ENCODE data around the gene ANKRD37.

ANKRD37 gene

GRCh38 chr4:185399466-185399865 lies 2.8 kb downstream of the ANKRD37 start:
- H4K20me1 ChIP-seq (ENCODE audit: insufficient read depth, low read length, poor library complexity, severe bottlenecking) = peaks cover 2% of the 10 kb centered on the region
- H3K9me2 ChIP-seq (replicated peaks; ENCODE audit: low read depth, low read length) = no peaks in the 10 kb centered on the region
- H3K4me2 ChIP-seq (ENCODE audit: low read depth, low read length, poor library complexity, severe bottlenecking) = peak overlapping the region; percentile 90
- H3K4me3 ChIP-seq (ENCODE audit: low read length, poor library complexity, severe bottlenecking) = peak overlapping the region; percentile 78
- peaks cover 28% of the 10 kb centered on the region for H3K4me1 ChIP-seq (ENCODE audit: insufficient read depth, low read length, poor library complexity, severe bottlenecking)
- peaks cover 24% of the 10 kb centered on the region for H3K79me2 ChIP-seq (ENCODE audit: insufficient read depth, low read length)
- H3K36me3 ChIP-seq (ENCODE audit: insufficient read depth, low read length) = peaks cover 3% of the 10 kb centered on the region; the same call in 1 of the 2 replicates
- no peak overlapping the region for H2AFZ ChIP-seq (ENCODE audit: low read length)
- H3F3A ChIP-seq (ENCODE audit: low read depth) = no peaks in the 10 kb centered on the region
- H3K9me3 ChIP-seq (ENCODE audit: insufficient read depth, low read depth, low read length) = no peaks in the 10 kb centered on the region
- no peaks in the 10 kb centered on the region for H3K27me3 ChIP-seq (ENCODE audit: insufficient read depth, low read length, poor library complexity, severe bottlenecking)
- no peak overlapping the region for H3K9ac ChIP-seq (ENCODE audit: low read depth, low read length, poor library complexity, severe bottlenecking)
- no peak for TF ChIP-seq EZH2phosphoT487 (IDR thresholded peaks at IDR 0.05; ENCODE audit: borderline replicate concordance)
- TF ChIP-seq, protein P1, sequence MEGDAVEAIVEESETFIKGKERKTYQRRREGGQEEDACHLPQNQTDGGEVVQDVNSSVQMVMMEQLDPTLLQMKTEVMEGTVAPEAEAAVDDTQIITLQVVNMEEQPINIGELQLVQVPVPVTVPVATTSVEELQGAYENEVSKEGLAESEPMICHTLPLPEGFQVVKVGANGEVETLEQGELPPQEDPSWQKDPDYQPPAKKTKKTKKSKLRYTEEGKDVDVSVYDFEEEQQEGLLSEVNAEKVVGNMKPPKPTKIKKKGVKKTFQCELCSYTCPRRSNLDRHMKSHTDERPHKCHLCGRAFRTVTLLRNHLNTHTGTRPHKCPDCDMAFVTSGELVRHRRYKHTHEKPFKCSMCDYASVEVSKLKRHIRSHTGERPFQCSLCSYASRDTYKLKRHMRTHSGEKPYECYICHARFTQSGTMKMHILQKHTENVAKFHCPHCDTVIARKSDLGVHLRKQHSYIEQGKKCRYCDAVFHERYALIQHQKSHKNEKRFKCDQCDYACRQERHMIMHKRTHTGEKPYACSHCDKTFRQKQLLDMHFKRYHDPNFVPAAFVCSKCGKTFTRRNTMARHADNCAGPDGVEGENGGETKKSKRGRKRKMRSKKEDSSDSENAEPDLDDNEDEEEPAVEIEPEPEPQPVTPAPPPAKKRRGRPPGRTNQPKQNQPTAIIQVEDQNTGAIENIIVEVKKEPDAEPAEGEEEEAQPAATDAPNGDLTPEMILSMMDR (conservative IDR thresholded peaks at IDR 0.05; ENCODE audit: low read length) = no peak

- TF ChIP-seq, protein P1 (conservative IDR thresholded peaks at IDR 0.05; ENCODE audit: low read length) = no peak
- no peak for TF ChIP-seq EZH2phosphoT487 (IDR thresholded peaks at IDR 0.05; ENCODE audit: borderline replicate concordance)
- Histone ChIP-seq H3K4me2 (ENCODE audit: low read depth, low read length, poor library complexity, severe bottlenecking) (no peak overlapping the region), H3K36me3 (ENCODE audit: insufficient read depth, low read length) (peaks cover 3% of the 10 kb centered on the region; the same call in 1 of the 2 replicates), H3K79me2 (ENCODE audit: insufficient read depth, low read length) (no peaks in the 10 kb centered on the region; the same call in 1 of the 2 replicates), H2AFZ (ENCODE audit: low read length) (no peak overlapping the region), H3K4me3 (ENCODE audit: low read length, poor library complexity, severe bottlenecking) (no peak overlapping the region), H3K4me1 (ENCODE audit: insufficient read depth, low read length, poor library complexity, severe bottlenecking) (peaks cover 5% of the 10 kb centered on the region), H3K9ac (ENCODE audit: low read depth, low read length, poor library complexity, severe bottlenecking) (no peak overlapping the region), H4K20me1 (ENCODE audit: insufficient read depth, low read length, poor library complexity, severe bottlenecking) (no peaks in the 10 kb centered on the region), H3K9me3 (ENCODE audit: insufficient read depth, low read depth, low read length) (no peaks in the 10 kb centered on the region), H3K27me3 (ENCODE audit: insufficient read depth, low read length, poor library complexity, severe bottlenecking) (no peaks in the 10 kb centered on the region), H3K9me2 (replicated peaks; ENCODE audit: low read depth, low read length) (no peaks in the 10 kb centered on the region), H3F3A (ENCODE audit: low read depth) (no peaks in the 10 kb centered on the region)
Measured at GRCh38 chr4:185404031-185404430, 7.4 kb downstream of the ANKRD37 start.

- no peaks in the 10 kb centered on the region for H3K79me2 ChIP-seq (ENCODE audit: insufficient read depth, low read length)
- no peak overlapping the region for H3K9ac ChIP-seq (ENCODE audit: low read depth, low read length, poor library complexity, severe bottlenecking)
- H3F3A ChIP-seq (ENCODE audit: low read depth) = no peaks in the 10 kb centered on the region
- no peak overlapping the region for H3K4me2 ChIP-seq (ENCODE audit: low read depth, low read length, poor library complexity, severe bottlenecking)
- no peak overlapping the region for H2AFZ ChIP-seq (ENCODE audit: low read length)
- no peak overlapping the region for H3K4me3 ChIP-seq (ENCODE audit: low read length, poor library complexity, severe bottlenecking)
- TF ChIP-seq, protein P1 (conservative IDR thresholded peaks at IDR 0.05; ENCODE audit: low read length) = no peak
- no peaks in the 10 kb centered on the region for H4K20me1 ChIP-seq (ENCODE audit: insufficient read depth, low read length, poor library complexity, severe bottlenecking)
- no peaks in the 10 kb centered on the region for H3K9me2 ChIP-seq (replicated peaks; ENCODE audit: low read depth, low read length)
- no peaks in the 10 kb centered on the region for H3K27me3 ChIP-seq (ENCODE audit: insufficient read depth, low read length, poor library complexity, severe bottlenecking)
- H3K9me3 ChIP-seq (ENCODE audit: insufficient read depth, low read depth, low read length) = no peaks in the 10 kb centered on the region
- H3K4me1 ChIP-seq (ENCODE audit: insufficient read depth, low read length, poor library complexity, severe bottlenecking) = no peaks in the 10 kb centered on the region
- H3K36me3 ChIP-seq (ENCODE audit: insufficient read depth, low read length) = no peaks in the 10 kb centered on the region
Measured at GRCh38 chr4:185405296-185405999, 8.8 kb downstream of the ANKRD37 start.

Measured in Loucy (cell line).